Liver (tissue), 9 donors: ENCODE results near the gene KCNQ4. TPM values are rescaled to one million over a fixed set of nuclear protein-coding genes. Genes with fewer than 3 reads are reported as not detected.

Experiments used
- DNase-seq: peaks from one replicate; pipeline ENCODE4 v3.0.0-alpha.2; 2017; ENCODE audit warnings: low spot score
- H3K27ac ChIP-seq, 2 donors: one replicate each; pipeline ENCODE4 v1.7.0; 2013; ENCODE audit warnings: inconsistent platforms in 2 of 2, low read length in 2 of 2, control low read depth in 1 of 2, low read depth in 1 of 2, mild to moderate bottlenecking in 1 of 2
- H3K27me3 ChIP-seq, 4 donors: one replicate each; pipeline versions ENCODE4 v1.6.1 to v1.7.0; 2013; ENCODE audit warnings: low read length in 3 of 4, inconsistent platforms in 1 of 4, mild to moderate bottlenecking in 1 of 4, moderate library complexity in 1 of 4; ENCODE audit not compliant: control insufficient read depth in 4 of 4, insufficient read depth in 4 of 4
- H3K36me3 ChIP-seq, 4 donors: one replicate each; pipeline versions ENCODE4 v1.6.1 to v1.7.0; 2013; ENCODE audit warnings: low read length in 3 of 4, mild to moderate bottlenecking in 3 of 4, low read depth in 1 of 4, moderate library complexity in 1 of 4; ENCODE audit not compliant: control insufficient read depth in 4 of 4, insufficient read depth in 3 of 4
- H3K4me1 ChIP-seq, 4 donors: one replicate each; pipeline versions ENCODE4 v1.6.1 to v1.7.0; 2013; ENCODE audit warnings: low read length in 3 of 4, mild to moderate bottlenecking in 3 of 4, moderate library complexity in 1 of 4; ENCODE audit not compliant: control insufficient read depth in 4 of 4, insufficient read depth in 4 of 4
- H3K4me3 ChIP-seq, 3 donors: one replicate each; pipeline versions ENCODE4 v1.6.1 to v1.7.0; 2013; ENCODE audit warnings: low read length in 3 of 3, control low read depth in 1 of 3, low read depth in 1 of 3, mild to moderate bottlenecking in 1 of 3
- H3K9ac ChIP-seq, 2 donors: one replicate each; pipeline ENCODE4 v1.7.0; 2013; ENCODE audit warnings: low read length in 2 of 2, mild to moderate bottlenecking in 2 of 2, moderate library complexity in 2 of 2, control low read depth in 1 of 2, low read depth in 1 of 2
- H3K9me3 ChIP-seq, 4 donors: one replicate each; pipeline versions ENCODE4 v1.6.1 to v1.7.0; 2013; ENCODE audit warnings: low read length in 3 of 4; ENCODE audit not compliant: control insufficient read depth in 4 of 4
- ATF3 ChIP-seq: IDR thresholded peaks from 2 replicates; pipeline ENCODE4 v1.6.1; 2016; ENCODE audit warnings: antibody characterized with exemption
- EGR1 ChIP-seq, 2 donors: IDR thresholded peaks; 2 replicates each; pipeline ENCODE4 v1.6.1; 2016 to 2018; ENCODE audit warnings: antibody characterized with exemption in 2 of 2, low read depth in 2 of 2
- FOXA1 ChIP-seq: IDR thresholded peaks from 2 replicates; pipeline ENCODE4 v1.6.1; 2016; ENCODE audit warnings: antibody characterized with exemption
- GABPA ChIP-seq, 2 donors: IDR thresholded peaks in 1 of 2; conservative IDR thresholded peaks in 1 of 2; 2 replicates each; pipeline ENCODE4 v1.6.1; 2016; ENCODE audit warnings: antibody characterized with exemption in 2 of 2, mild to moderate bottlenecking in 1 of 2, moderate library complexity in 1 of 2
- HNF4A ChIP-seq, 2 donors: conservative IDR thresholded peaks; 2 replicates each; pipeline ENCODE4 v1.6.1; 2016; ENCODE audit warnings: antibody characterized with exemption in 2 of 2, mild to moderate bottlenecking in 2 of 2
- HNF4G ChIP-seq: IDR thresholded peaks from 2 replicates; pipeline ENCODE4 v1.6.1; 2016; ENCODE audit warnings: antibody characterized with exemption
- JUND ChIP-seq, 2 donors: IDR thresholded peaks; 2 replicates each; pipeline ENCODE4 v1.6.1; 2016; ENCODE audit warnings: antibody characterized with exemption in 2 of 2
- MAX ChIP-seq: IDR thresholded peaks from 2 replicates; pipeline ENCODE4 v1.6.1; 2016; ENCODE audit warnings: antibody characterized with exemption
- NR2F2 ChIP-seq: IDR thresholded peaks from 2 replicates; pipeline ENCODE4 v1.6.1; 2016; ENCODE audit warnings: antibody characterized with exemption
- RAD21 ChIP-seq, 2 donors: IDR thresholded peaks; 2 replicates each; pipeline ENCODE4 v1.6.1; 2016; ENCODE audit warnings: antibody characterized with exemption in 2 of 2, mild to moderate bottlenecking in 2 of 2
- SP1 ChIP-seq: IDR thresholded peaks from 2 replicates; pipeline ENCODE4 v1.6.1; 2018; ENCODE audit warnings: antibody characterized with exemption, mild to moderate bottlenecking
- TAF1 ChIP-seq: conservative IDR thresholded peaks from 2 replicates; pipeline ENCODE4 v1.6.1; 2016; ENCODE audit warnings: antibody characterized with exemption, mild to moderate bottlenecking
- YY1 ChIP-seq: IDR thresholded peaks from 2 replicates; pipeline ENCODE4 v1.6.1; 2016; ENCODE audit warnings: antibody characterized with exemption, mild to moderate bottlenecking
- WGBS: extraction: QIAGEN DNeasy Blood & Tissue Kit; methylation state at CpG from one replicate; pipeline ENCODE4 v1.1.7; 2013; 5-methylcytosine and 5-hydroxymethylcytosine counted together
- polyA plus RNA-seq, 2 donors: library from polyadenylated mRNA; stranded (reverse) in 1 of 2; unstranded in 1 of 2; fragments of 200-250 nt in 1 of 2; fragments of >200 nt in 1 of 2; fragmentation: Nextera tagmentation in 1 of 2; extraction: Ambion mirVana in 1 of 2; gene quantifications; one replicate each; pipeline versions ENCODE4 v1.2.1 to v1.2.3, GENCODE V29; 2013 to 2015
- total RNA-seq, 2 donors: library from RNA; depleted of rRNA; stranded (reverse); fragments of >200 nt; gene quantifications; one replicate each; pipeline ENCODE4 v1.2.3, GENCODE V29; 2014
- TF ChIP-seq, protein P1 (sequence below): fragments of 150-350 bp; IDR thresholded peaks from 2 replicates; pipeline ENCODE4 v1.5.1; 2017; ENCODE audit warnings: improper control_type of control experiment, low read depth, low read length; ENCODE audit not compliant: missing input control
- TF ChIP-seq, protein P2 (sequence below): IDR thresholded peaks from 2 replicates; pipeline ENCODE4 v1.6.1; 2016; ENCODE audit warnings: antibody characterized with exemption
- TF ChIP-seq, protein P3 (sequence below): IDR thresholded peaks from 2 replicates; pipeline ENCODE4 v1.6.1; 2016; ENCODE audit warnings: antibody characterized with exemption, mild to moderate bottlenecking
- donor health status: healthy.
- donor health status: healthy.
- donor health status: healthy.
- donor health status: healthy.
- donor health status: healthy.

KCNQ4 gene
- total and polyA plus RNA-seq, 4 donors, result 0.10 to 2.1 (median 0.27) TPM

GRCh38 chr1:40879482-40880175 is 96.0 kb downstream of the KCNQ4 start:
- Histone ChIP-seq H3K4me1 (peaks cover 3 to 8% (median 4%) of the 10 kb centered on the region in 4 donors), H3K9ac (no peak overlapping the region), H3K4me3 (no peak overlapping the region), H3K36me3 (no peaks in the 10 kb centered on the region), H3K27ac (no peak overlapping the region), H3K27me3 (no peaks in the 10 kb centered on the region), H3K9me3 (peaks cover 0 to 2% (median 0%) of the 10 kb centered on the region in 4 donors)
- TF ChIP-seq JUND (IDR thresholded peaks at IDR 0.05) (no peak), FOXA1 (no peak), HNF4A (conservative IDR thresholded peaks at IDR 0.05) (no peak), TAF1 (no peak), MAX (no peak), YY1 (no peak), GABPA (IDR thresholded peaks at IDR 0.05 in 1 of 2, conservative IDR thresholded peaks at IDR 0.05 in 1 of 2) (no peak), ATF3 (no peak), SP1 (no peak), RAD21 (IDR thresholded peaks at IDR 0.05) (no peak), NR2F2 (no peak), HNF4G (no peak), EGR1 (IDR thresholded peaks at IDR 0.05; ENCODE audit: low read depth in 2 of 2) (no peak)
- TF ChIP-seq, protein P1, sequence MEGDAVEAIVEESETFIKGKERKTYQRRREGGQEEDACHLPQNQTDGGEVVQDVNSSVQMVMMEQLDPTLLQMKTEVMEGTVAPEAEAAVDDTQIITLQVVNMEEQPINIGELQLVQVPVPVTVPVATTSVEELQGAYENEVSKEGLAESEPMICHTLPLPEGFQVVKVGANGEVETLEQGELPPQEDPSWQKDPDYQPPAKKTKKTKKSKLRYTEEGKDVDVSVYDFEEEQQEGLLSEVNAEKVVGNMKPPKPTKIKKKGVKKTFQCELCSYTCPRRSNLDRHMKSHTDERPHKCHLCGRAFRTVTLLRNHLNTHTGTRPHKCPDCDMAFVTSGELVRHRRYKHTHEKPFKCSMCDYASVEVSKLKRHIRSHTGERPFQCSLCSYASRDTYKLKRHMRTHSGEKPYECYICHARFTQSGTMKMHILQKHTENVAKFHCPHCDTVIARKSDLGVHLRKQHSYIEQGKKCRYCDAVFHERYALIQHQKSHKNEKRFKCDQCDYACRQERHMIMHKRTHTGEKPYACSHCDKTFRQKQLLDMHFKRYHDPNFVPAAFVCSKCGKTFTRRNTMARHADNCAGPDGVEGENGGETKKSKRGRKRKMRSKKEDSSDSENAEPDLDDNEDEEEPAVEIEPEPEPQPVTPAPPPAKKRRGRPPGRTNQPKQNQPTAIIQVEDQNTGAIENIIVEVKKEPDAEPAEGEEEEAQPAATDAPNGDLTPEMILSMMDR, result no peak
- TF ChIP-seq, protein P2, sequence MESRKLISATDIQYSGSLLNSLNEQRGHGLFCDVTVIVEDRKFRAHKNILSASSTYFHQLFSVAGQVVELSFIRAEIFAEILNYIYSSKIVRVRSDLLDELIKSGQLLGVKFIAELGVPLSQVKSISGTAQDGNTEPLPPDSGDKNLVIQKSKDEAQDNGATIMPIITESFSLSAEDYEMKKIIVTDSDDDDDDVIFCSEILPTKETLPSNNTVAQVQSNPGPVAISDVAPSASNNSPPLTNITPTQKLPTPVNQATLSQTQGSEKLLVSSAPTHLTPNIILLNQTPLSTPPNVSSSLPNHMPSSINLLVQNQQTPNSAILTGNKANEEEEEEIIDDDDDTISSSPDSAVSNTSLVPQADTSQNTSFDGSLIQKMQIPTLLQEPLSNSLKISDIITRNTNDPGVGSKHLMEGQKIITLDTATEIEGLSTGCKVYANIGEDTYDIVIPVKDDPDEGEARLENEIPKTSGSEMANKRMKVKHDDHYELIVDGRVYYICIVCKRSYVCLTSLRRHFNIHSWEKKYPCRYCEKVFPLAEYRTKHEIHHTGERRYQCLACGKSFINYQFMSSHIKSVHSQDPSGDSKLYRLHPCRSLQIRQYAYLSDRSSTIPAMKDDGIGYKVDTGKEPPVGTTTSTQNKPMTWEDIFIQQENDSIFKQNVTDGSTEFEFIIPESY, result no peak
- TF ChIP-seq, protein P3, sequence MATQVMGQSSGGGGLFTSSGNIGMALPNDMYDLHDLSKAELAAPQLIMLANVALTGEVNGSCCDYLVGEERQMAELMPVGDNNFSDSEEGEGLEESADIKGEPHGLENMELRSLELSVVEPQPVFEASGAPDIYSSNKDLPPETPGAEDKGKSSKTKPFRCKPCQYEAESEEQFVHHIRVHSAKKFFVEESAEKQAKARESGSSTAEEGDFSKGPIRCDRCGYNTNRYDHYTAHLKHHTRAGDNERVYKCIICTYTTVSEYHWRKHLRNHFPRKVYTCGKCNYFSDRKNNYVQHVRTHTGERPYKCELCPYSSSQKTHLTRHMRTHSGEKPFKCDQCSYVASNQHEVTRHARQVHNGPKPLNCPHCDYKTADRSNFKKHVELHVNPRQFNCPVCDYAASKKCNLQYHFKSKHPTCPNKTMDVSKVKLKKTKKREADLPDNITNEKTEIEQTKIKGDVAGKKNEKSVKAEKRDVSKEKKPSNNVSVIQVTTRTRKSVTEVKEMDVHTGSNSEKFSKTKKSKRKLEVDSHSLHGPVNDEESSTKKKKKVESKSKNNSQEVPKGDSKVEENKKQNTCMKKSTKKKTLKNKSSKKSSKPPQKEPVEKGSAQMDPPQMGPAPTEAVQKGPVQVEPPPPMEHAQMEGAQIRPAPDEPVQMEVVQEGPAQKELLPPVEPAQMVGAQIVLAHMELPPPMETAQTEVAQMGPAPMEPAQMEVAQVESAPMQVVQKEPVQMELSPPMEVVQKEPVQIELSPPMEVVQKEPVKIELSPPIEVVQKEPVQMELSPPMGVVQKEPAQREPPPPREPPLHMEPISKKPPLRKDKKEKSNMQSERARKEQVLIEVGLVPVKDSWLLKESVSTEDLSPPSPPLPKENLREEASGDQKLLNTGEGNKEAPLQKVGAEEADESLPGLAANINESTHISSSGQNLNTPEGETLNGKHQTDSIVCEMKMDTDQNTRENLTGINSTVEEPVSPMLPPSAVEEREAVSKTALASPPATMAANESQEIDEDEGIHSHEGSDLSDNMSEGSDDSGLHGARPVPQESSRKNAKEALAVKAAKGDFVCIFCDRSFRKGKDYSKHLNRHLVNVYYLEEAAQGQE, result no peak
- no peak for DNase-seq
- 92% methylated on average over 11 of the region's 11 CpGs for WGBS
